GM18519 (cell line): ENCODE measurements around the gene FGF1.

Source experiments
- ATAC-seq: cut with Tn5 transposase; IDR thresholded peaks from one replicate; pipeline ENCODE4 v1.9.1; 2021; ENCODE audit warnings: mild to moderate bottlenecking, moderate library complexity; ENCODE audit not compliant: unreplicated experiment, low FRiP score

Gene FGF1

DNA sequence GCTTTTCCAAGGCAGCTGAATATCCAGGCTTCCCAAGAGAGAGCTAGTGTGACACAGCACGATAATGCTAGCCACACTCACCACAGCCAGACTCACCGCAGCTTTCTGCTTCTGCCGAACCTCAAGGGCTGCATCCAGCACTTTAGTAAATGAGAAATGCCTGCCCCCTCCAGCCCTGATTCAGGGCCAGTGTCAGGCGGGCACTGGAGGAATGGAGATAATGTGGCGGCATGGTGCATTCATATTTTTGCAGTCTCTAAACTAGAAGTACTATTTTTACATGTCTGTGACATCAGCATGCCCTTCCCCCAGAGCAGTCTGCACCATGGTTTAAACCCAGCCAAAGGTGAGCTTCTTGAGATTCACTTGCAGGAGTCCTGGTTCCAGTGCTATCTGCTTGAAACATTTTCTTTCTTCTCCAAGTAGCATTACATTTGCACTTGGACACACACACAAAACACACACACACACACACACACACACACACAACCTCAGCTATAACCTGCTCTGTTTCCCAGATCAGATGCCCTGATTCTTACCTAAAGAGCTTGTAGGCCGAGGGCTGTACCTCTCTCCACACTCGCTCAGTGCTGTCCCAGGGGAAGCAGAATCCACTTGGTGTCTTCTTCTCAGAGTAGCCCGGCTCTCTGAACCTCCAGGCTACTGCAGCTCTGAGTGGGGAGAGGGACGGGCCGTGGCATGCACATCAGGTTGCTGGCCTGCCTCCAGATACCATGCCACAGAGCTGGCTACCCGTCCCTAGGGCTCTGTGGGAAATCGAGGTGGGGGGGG lies at the start of gene FGF1:
FGF1 (minus strand) TSS at position 673 of the 792 bp plus-strand sequence. CDS start 71,963 bp downstream, outside the sequence.
- ATAC-seq = no peak

DNA sequence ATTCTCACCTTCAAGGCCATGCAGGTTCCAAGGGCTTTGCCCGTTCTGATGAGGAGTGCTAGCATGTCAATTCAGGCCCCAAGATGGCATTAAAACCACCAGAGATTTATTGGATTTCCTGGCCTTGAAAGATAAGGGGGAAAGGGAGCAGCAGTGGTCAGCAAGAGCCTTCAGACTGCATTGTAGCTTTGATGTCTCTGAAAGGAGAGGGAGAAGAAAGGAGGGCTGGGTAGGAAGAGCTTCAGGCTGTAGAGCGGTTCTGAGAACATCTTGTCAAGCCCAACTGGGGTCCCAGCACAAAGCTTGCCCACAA lies 41.8 kb upstream of the FGF1 start:
- no peak for ATAC-seq

- ATAC-seq = no peak
These were observed 40.4 kb upstream of the FGF1 start for GRCh38 chr5:142726188-142726731.

DNA sequence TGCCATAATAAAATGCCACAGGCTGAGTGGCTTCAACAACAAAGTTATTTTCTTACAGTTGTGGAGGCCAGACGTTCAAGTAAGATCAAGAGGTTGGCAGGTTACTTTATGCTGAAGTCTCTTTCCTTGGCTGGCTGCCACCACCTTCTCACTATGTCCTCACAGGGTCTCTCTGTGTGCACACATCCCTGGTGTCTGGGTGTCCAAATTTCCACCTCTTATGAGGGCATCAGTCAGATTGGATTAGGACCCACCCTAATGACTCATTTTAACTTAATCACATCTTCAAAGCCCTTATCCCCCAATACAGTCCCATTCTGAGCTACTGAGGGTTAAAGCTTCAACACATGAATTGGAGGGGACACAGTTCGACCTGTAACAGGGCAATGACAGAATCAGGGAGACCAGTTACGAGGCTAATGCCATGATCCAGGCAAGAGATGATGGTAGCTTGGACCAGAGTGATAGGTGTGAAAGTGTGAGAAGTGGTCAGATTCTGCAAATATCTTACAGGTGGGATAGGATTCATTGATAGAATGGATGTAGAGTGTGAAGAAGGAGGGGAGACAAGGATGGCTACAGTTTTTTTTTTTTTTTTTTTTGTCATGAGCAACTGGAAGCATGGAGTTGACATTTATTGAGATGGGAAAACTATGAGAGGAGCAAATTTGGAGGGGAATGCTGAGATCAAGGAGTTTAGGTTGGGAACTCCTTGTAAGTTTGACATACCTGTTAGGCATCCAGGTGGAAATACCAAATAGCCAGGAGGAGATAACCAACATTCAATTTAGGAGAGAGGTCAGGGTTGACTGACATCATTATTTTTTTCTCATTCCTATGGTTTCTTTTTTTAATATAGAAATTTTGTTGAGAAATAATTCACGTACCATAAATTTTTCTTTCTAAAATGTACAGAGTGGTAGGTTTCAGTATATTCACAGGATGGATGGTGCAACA lies 39.6 kb upstream of the FGF1 start:
- ATAC-seq = no peak

DNA sequence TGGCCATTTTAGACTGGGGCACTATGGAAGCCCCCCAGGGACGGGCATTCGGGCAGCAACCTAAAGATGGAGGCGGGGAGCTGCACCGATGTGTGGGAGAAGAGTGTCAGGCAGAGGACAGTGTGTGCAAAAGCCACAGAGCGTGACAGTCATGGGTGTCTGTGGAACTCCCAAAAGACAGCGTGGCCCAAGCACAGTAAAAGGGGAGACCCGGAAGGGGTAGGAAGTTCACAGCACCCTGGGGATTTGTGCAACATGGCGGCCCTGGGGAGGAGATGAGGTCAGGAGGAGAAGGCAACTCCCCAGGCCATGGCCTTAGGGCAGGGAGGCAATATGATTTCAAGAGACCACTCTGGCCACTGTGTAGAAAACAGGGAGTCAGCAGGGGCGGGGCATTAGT lies 38.9 kb upstream of the FGF1 start:
- ATAC-seq = no peak

DNA sequence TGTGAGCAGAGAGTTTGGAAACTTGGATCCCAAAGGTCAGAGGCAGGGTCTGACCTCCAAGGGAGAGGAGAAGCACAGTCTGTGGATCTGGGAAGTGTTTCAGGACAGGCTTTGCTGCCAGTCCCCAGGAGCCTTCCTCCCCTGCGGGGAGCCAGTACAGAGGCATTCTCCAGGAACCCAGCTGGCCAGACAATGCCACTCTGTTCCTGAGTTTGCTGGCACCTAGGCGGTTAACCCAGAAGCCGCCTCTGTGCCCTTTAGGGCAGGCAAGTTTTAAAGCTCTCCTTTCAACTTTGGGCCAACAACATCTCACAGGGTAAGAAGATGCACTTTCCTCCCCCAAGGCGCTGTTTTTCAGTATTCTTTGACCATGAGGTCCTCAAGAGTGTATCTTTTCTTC lies 37.0 kb upstream of the FGF1 start:
- ATAC-seq = no peak

GRCh38 chr5:142722146-142722545 lies 36.3 kb upstream of the FGF1 start:
- no peak for ATAC-seq

- no peak for ATAC-seq
These were observed 34.9 kb upstream of the FGF1 start for GRCh38 chr5:142720641-142721271.

- ATAC-seq = no peak
These were observed 34.0 kb upstream of the FGF1 start for GRCh38 chr5:142719836-142720370.

DNA sequence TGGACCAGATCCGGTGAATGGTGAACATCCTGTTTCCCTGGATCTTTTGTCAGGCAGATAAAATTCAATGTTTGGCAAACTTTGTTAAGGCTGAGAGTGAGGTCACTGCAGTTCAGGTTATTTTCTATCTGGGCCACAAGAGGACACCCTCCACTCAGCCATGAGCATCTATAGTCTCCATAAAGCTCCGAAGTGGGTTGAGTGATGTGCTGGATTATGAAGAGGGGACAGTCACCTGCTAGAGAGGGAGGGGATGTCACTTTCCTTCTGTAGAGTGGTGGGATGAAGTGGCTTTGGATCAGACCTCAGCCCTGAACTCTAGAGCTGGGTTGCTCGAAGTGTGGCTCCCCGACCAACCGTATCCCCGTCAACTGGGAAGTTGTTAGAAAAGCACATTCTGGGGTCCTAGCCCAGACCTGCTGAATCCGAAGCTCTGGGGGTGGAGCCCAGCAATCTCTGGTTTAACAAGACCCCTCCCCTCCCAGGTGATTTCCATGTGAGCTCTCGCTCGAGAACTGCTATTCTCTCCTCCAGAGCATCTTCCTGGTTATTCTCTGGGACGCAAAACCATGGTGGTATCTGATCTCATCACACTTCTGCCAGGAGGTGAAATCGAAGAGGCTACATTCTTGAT lies 31.8 kb upstream of the FGF1 start:
- no peak for ATAC-seq

GRCh38 chr5:142716963-142717362 lies 31.1 kb upstream of the FGF1 start:
- ATAC-seq = peak; percentile 48

DNA sequence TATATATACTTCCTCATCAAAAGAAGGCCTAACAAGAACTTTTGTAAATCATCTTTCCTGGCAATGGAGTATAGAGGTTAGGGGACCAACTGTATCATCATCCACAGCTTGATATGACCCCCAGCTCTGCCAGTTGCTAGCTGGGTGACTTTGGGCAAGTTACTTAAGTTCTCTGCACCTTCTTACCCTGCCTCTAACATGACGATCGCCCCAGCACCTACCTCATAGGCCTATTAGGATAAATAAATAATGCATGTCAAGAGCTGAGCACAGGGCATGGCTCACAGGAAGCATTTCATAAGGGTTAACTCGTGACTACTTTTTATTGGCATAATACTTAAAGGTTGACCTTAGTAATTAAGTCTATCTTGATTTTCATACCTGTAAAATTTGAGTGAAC lies 29.4 kb upstream of the FGF1 start:
- ATAC-seq = no peak

GRCh38 chr5:142713121-142713706 lies 27.3 kb upstream of the FGF1 start:
- peak; percentile 94 for ATAC-seq

GRCh38 chr5:142703153-142703552 lies 17.3 kb upstream of the FGF1 start:
- no peak for ATAC-seq

- ATAC-seq = no peak
These were observed 15.9 kb upstream of the FGF1 start for GRCh38 chr5:142701673-142702311.

GRCh38 chr5:142700566-142700965 lies 14.7 kb upstream of the FGF1 start:
- no peak for ATAC-seq

GRCh38 chr5:142699184-142699720 lies 13.4 kb upstream of the FGF1 start:
- ATAC-seq = peak; percentile 65

GRCh38 chr5:142698447-142699183 lies 12.7 kb upstream of the FGF1 start:
- no peak for ATAC-seq
